Thoracic aorta (tissue), 2 donors: ENCODE data around the gene SECTM1. TPM values are rescaled to one million over a fixed set of nuclear protein-coding genes. Genes with fewer than 3 reads are reported as not detected.

Source experiments
- ATAC-seq: fragments of 150-250 bp; one replicate; pipeline ENCODE4 v1.8.0; 2017; ENCODE audit warnings: low read depth; ENCODE audit not compliant: insufficient number of reproducible peaks, low FRiP score
- DNase-seq: peaks from one replicate; pipeline ENCODE4 v3.0.0-alpha.2; 2020; ENCODE audit warnings: low spot score
- H3K27ac ChIP-seq, 2 donors: fragments of 200-600 bp; sonication (generic); 1 replicate in 1 of 2; 2 replicates in 1 of 2; pipeline ENCODE4 v1.5.1; 2016; ENCODE audit warnings: mild to moderate bottlenecking in 2 of 2, moderate library complexity in 2 of 2
- H3K27me3 ChIP-seq: fragments of 200-600 bp; sonication (generic); replicated peaks from 2 replicates; pipeline ENCODE4 v1.6.0; 2016; ENCODE audit warnings: mild to moderate bottlenecking; ENCODE audit not compliant: insufficient read depth
- H3K36me3 ChIP-seq: fragments of 200-600 bp; sonication (generic); one replicate; pipeline ENCODE4 v1.5.1; 2016
- H3K4me1 ChIP-seq, 2 donors: fragments of 200-600 bp; sonication (generic); 1 replicate in 1 of 2; 2 replicates in 1 of 2; pipeline versions ENCODE4 v1.5.1 to v1.6.0; 2016; ENCODE audit warnings: low read depth in 2 of 2, mild to moderate bottlenecking in 1 of 2; ENCODE audit not compliant: control insufficient read depth in 1 of 2
- H3K4me3 ChIP-seq: fragments of 200-600 bp; sonication (generic); 2 replicates; pipeline ENCODE4 v1.5.1; 2016; ENCODE audit warnings: mild to moderate bottlenecking
- H3K9me3 ChIP-seq: fragments of 200-600 bp; sonication (generic); 2 replicates; pipeline ENCODE4 v1.5.1; 2016
- CTCF ChIP-seq: fragments of 200-600 bp; sonication (generic); IDR thresholded peaks from one replicate; pipeline ENCODE4 v1.5.1; 2019; ENCODE audit warnings: antibody characterized with exemption
- total RNA-seq, 2 donors: library from RNA; depleted of rRNA; stranded (reverse); fragments of >200 nt; gene quantifications; one replicate each; pipeline versions ENCODE4 v1.1.0 to v1.2.3, GENCODE V29; 2016

SECTM1 gene
- total RNA-seq, 2 donors from 2014 or later = 16.7 to 32.2 TPM

GRCh38 chr17:82346342-82347300 lies 13.1 kb upstream of the SECTM1 start:
- no peaks in the 10 kb centered on the region for H3K36me3 ChIP-seq
- TF ChIP-seq CTCF = no peak
- ATAC-seq (no peak), DNase-seq (no peak)
- no peaks in the 10 kb centered on the region for H3K4me1 ChIP-seq
- no peak overlapping the region for H3K27ac ChIP-seq
- no peak overlapping the region for H3K4me3 ChIP-seq
- no peaks in the 10 kb centered on the region for H3K27me3 ChIP-seq
- H3K9me3 ChIP-seq = no peaks in the 10 kb centered on the region

GRCh38 chr17:82345151-82345976 lies 11.8 kb upstream of the SECTM1 start:
- Histone ChIP-seq H3K4me1 (no peaks in the 10 kb centered on the region), H3K9me3 (no peaks in the 10 kb centered on the region), H3K4me3 (no peak overlapping the region), H3K36me3 (no peaks in the 10 kb centered on the region), H3K27ac (no peak overlapping the region), H3K27me3 (no peaks in the 10 kb centered on the region)
- TF ChIP-seq CTCF = no peak
- ATAC-seq = no peak
- no peak for DNase-seq

- TF ChIP-seq CTCF = no peak
- ATAC-seq (no peak), DNase-seq (no peak)
- Histone ChIP-seq H3K27me3 (no peaks in the 10 kb centered on the region), H3K27ac (no peak overlapping the region), H3K36me3 (no peaks in the 10 kb centered on the region), H3K4me3 (no peak overlapping the region), H3K4me1 (peaks cover 0 to 3% of the 10 kb centered on the region in 2 donors), H3K9me3 (no peaks in the 10 kb centered on the region)
These were observed 10.8 kb upstream of the SECTM1 start for GRCh38 chr17:82344175-82344907.

- no peak for ATAC-seq
- no peak for DNase-seq
- H3K27ac ChIP-seq = no peak overlapping the region
- peaks cover 3 to 10% of the 10 kb centered on the region in 2 donors for H3K4me1 ChIP-seq
- H3K9me3 ChIP-seq = no peaks in the 10 kb centered on the region
- TF ChIP-seq CTCF = no peak
- H3K27me3 ChIP-seq = no peaks in the 10 kb centered on the region
- H3K4me3 ChIP-seq = no peak overlapping the region
- no peaks in the 10 kb centered on the region for H3K36me3 ChIP-seq
These were observed 10.0 kb upstream of the SECTM1 start for GRCh38 chr17:82343560-82343959.
